H1 (cell line): ENCODE measurements around the gene FHOD1. TPM values are rescaled to one million over a fixed set of nuclear protein-coding genes. Genes with fewer than 3 reads are reported as not detected.

Source experiments
- CTCF ChIA-PET: fragments of 300-600 bp; sonication (Branson Sonifier 250); formaldehyde crosslinking; loops from one replicate; lab custom pipeline; 2021; ENCODE audit not compliant: partially characterized antibody; lab: Charles Lee
- POLR2A ChIA-PET: fragments of 300-600 bp; sonication (Branson Sonifier 250); formaldehyde crosslinking; loops from one replicate; lab custom pipeline; 2021; ENCODE audit warnings: inconsistent platforms; ENCODE audit not compliant: partially characterized antibody; lab: Charles Lee
- DNase-seq, 2 experiments: peaks; one replicate each; pipeline versions ENCODE4 v3.0.0 to v3.0.0-alpha.2; 2010 to 2022; ENCODE audit warnings: low spot score in 2 of 2, low read depth in 1 of 2, mixed read lengths in 1 of 2
- FAIRE-seq: peaks from 2 replicates; lab custom pipeline; 2011; peaks lifted over from hg19 to GRCh38; lab: Jason Lieb, UNC
- H2AFZ ChIP-seq: 2 replicates; pipeline ENCODE4 v1.8.1; 2012; ENCODE audit warnings: low read length, inconsistent platforms
- H2AK5ac ChIP-seq: 2 replicates; pipeline ENCODE4 v1.6.1; 2013; ENCODE audit warnings: low read depth, low read length
- H2BK120ac ChIP-seq: replicated peaks from 2 replicates; pipeline ENCODE3; 2013; ENCODE audit warnings: low read depth, low read length, inconsistent platforms
- H2BK12ac ChIP-seq: 2 replicates; pipeline ENCODE4 v1.6.1; 2013; ENCODE audit warnings: low read depth, low read length
- H2BK15ac ChIP-seq: 2 replicates; pipeline ENCODE4 v1.6.1; 2013; ENCODE audit warnings: low read length
- H2BK20ac ChIP-seq: 2 replicates; pipeline ENCODE4 v1.6.1; 2013; ENCODE audit warnings: low read length
- H2BK5ac ChIP-seq: 2 replicates; pipeline ENCODE4 v1.6.1; 2013; ENCODE audit warnings: low read depth, low read length
- H3K14ac ChIP-seq: 2 replicates; pipeline ENCODE4 v1.6.1; 2013; ENCODE audit warnings: inconsistent platforms; ENCODE audit not compliant: insufficient read length
- H3K18ac ChIP-seq: 2 replicates; pipeline ENCODE4 v1.6.1; 2013; ENCODE audit warnings: low read length; ENCODE audit errors: extremely low read depth
- H3K23ac ChIP-seq: 2 replicates; pipeline ENCODE4 v1.6.1; 2013; ENCODE audit warnings: inconsistent platforms; ENCODE audit not compliant: insufficient read length
- H3K23me2 ChIP-seq: 2 replicates; pipeline ENCODE4 v1.6.1; 2013; ENCODE audit warnings: low read depth, low read length
- H3K27ac ChIP-seq: 2 replicates; pipeline ENCODE4 v1.6.1; 2011; ENCODE audit warnings: low read depth, low read length, inconsistent platforms
- H3K27me3 ChIP-seq, 4 experiments: replicated peaks in 1 of 4; 1 replicate in 1 of 4; 2 replicates in 3 of 4; pipeline versions ENCODE4 v1.6.1 to v1.8.1; 2011 to 2013; ENCODE audit warnings: low read length in 3 of 4, mild to moderate bottlenecking in 3 of 4, inconsistent platforms in 2 of 4, mixed read lengths in 2 of 4, moderate library complexity in 1 of 4; ENCODE audit not compliant: control insufficient read depth in 3 of 4, insufficient read depth in 3 of 4; ENCODE audit errors: extremely low read depth in 1 of 4
- H3K36me3 ChIP-seq, 4 experiments: 2 replicates each; pipeline versions ENCODE4 v1.6.1 to v1.8.1; 2011 to 2013; ENCODE audit warnings: mild to moderate bottlenecking in 4 of 4, low read length in 3 of 4, moderate library complexity in 2 of 4, control low read depth in 1 of 4, inconsistent platforms in 1 of 4; ENCODE audit not compliant: insufficient read depth in 4 of 4, control insufficient read depth in 2 of 4
- H3K4ac ChIP-seq: replicated peaks from 2 replicates; pipeline ENCODE3; 2013; ENCODE audit warnings: low read length, low read depth, mixed read lengths, inconsistent platforms; ENCODE audit not compliant: insufficient read length
- H3K4me1 ChIP-seq, 4 experiments: replicated peaks in 1 of 4; 1 replicate in 1 of 4; 2 replicates in 3 of 4; pipeline versions ENCODE4 v1.6.1 to v1.8.1; 2011 to 2013; ENCODE audit warnings: low read length in 3 of 4, inconsistent platforms in 2 of 4, mixed read lengths in 1 of 4; ENCODE audit not compliant: insufficient read depth in 4 of 4, control insufficient read depth in 3 of 4
- H3K4me2 ChIP-seq, 2 experiments: 2 replicates each; pipeline versions ENCODE4 v1.6.1 to v1.8.1; 2011 to 2013; ENCODE audit warnings: low read depth in 2 of 2, low read length in 2 of 2, control low read depth in 1 of 2, inconsistent platforms in 1 of 2, mild to moderate bottlenecking in 1 of 2; ENCODE audit not compliant: insufficient read depth in 1 of 2
- H3K4me3 ChIP-seq, 4 experiments: fragments of 200-600, 300-600 bp in 1 of 4; sonication (generic), shearing (Covaris generic), sonication (Bioruptor Twin) in 1 of 4; 2 replicates each; pipeline versions ENCODE4 v1.5.1 to v1.8.1; 2011 to 2016; ENCODE audit warnings: low read length in 4 of 4, low read depth in 3 of 4, control low read depth in 2 of 4, inconsistent platforms in 2 of 4, mild to moderate bottlenecking in 2 of 4, mixed read lengths in 1 of 4, moderate library complexity in 1 of 4; ENCODE audit not compliant: insufficient read depth in 2 of 4; ENCODE audit errors: extremely low read depth in 1 of 4
- H3K56ac ChIP-seq: replicated peaks from 2 replicates; pipeline ENCODE3; 2013; ENCODE audit warnings: low read depth, mild to moderate bottlenecking, mixed read lengths, low read length, inconsistent platforms; ENCODE audit not compliant: insufficient read length
- H3K79me1 ChIP-seq: 2 replicates; pipeline ENCODE4 v1.6.1; 2013; ENCODE audit warnings: low read depth, low read length, control low read depth
- H3K79me2 ChIP-seq, 2 experiments: 2 replicates each; pipeline versions ENCODE4 v1.6.1 to v1.8.1; 2012 to 2013; ENCODE audit warnings: low read length in 2 of 2, mild to moderate bottlenecking in 2 of 2, inconsistent platforms in 1 of 2; ENCODE audit not compliant: insufficient read depth in 2 of 2, control insufficient read depth in 1 of 2
- H3K9ac ChIP-seq, 4 experiments: replicated peaks in 1 of 4; 1 replicate in 1 of 4; 2 replicates in 3 of 4; pipeline versions ENCODE4 v1.6.1 to v1.8.1; 2011 to 2013; ENCODE audit warnings: low read depth in 3 of 4, low read length in 3 of 4, control low read depth in 2 of 4, mild to moderate bottlenecking in 2 of 4, moderate library complexity in 2 of 4, inconsistent platforms in 1 of 4; ENCODE audit errors: extremely low read depth in 1 of 4
- H3K9me3 ChIP-seq, 2 experiments: 2 replicates each; pipeline versions ENCODE4 v1.6.1 to v1.8.1; 2012 to 2013; ENCODE audit warnings: mild to moderate bottlenecking in 2 of 2, moderate library complexity in 2 of 2, control low read depth in 1 of 2, inconsistent platforms in 1 of 2, low read depth in 1 of 2, low read length in 1 of 2, mixed read lengths in 1 of 2; ENCODE audit not compliant: insufficient read depth in 2 of 2
- H4K20me1 ChIP-seq, 2 experiments: replicated peaks in 1 of 2; 2 replicates each; pipeline versions ENCODE3 to v1.8.1; 2011 to 2013; ENCODE audit warnings: inconsistent platforms in 2 of 2, low read length in 2 of 2, mild to moderate bottlenecking in 1 of 2; ENCODE audit not compliant: insufficient read depth in 2 of 2, control insufficient read depth in 1 of 2
- H4K5ac ChIP-seq: 2 replicates; pipeline ENCODE4 v1.6.1; 2013; ENCODE audit warnings: low read length, low read depth, mixed read lengths, inconsistent platforms; ENCODE audit not compliant: insufficient read length
- H4K8ac ChIP-seq: 2 replicates; pipeline ENCODE4 v1.8.0; 2013; ENCODE audit warnings: mild to moderate bottlenecking, moderate library complexity, low read length, inconsistent platforms; ENCODE audit not compliant: insufficient read depth; ENCODE audit errors: extremely low read depth
- H4K91ac ChIP-seq: replicated peaks from 2 replicates; pipeline ENCODE3; 2013; ENCODE audit warnings: low read length, mixed read lengths, inconsistent platforms; ENCODE audit not compliant: insufficient read length
- PHF8 ChIP-seq: fragments of 200-600 bp; sonication (generic); conservative IDR thresholded peaks from 2 replicates; pipeline ENCODE4 v1.7.1; 2012; ENCODE audit warnings: low read depth, mild to moderate bottlenecking, inconsistent platforms, low read length, moderate library complexity
- WGBS, 2 experiments: shearing (Covaris generic) in 1 of 2; methylation state at CpG; one replicate each; pipeline versions ENCODE4 v1.1.6 to v1.1.7; 2013 to 2015; ENCODE audit warnings: low lambda C conversion rate in 2 of 2, mixed read lengths in 2 of 2, inconsistent platforms in 1 of 2, low coverage in 1 of 2, missing lambda C conversion rate in 1 of 2; ENCODE audit not compliant: insufficient replicate concordance in 2 of 2, insufficient coverage in 1 of 2, insufficient read length in 1 of 2; ENCODE audit errors: extremely low coverage in 1 of 2, missing lambda C conversion rate in 1 of 2; 5-methylcytosine and 5-hydroxymethylcytosine counted together
- polyA plus RNA-seq, 7 experiments: library from polyadenylated mRNA; depleted of rRNA in 3 of 7; stranded (reverse) in 5 of 7; unstranded in 2 of 7; fragments of >200 nt in 5 of 7; fragments of 200-250 nt in 2 of 7; gene quantifications; 1 replicate in 5 of 7; 2 replicates in 1 of 7; 4 replicates in 1 of 7; pipeline versions ENCODE4 v1.2.1 to v1.2.3, GENCODE V29; 2011 to 2013; ENCODE audit warnings: missing spikeins in 2 of 7, mixed read lengths in 2 of 7
- total RNA-seq: library from RNA; stranded (reverse); fragmentation: NEBNext Ultra II Directional; extraction: Animal tissue kit (Norgen Biotek cat#: 25700); gene quantifications from 2 replicates; pipeline ENCODE4 v1.2.1, GENCODE V29; 2021

FHOD1 gene
- total and polyA plus RNA-seq, 2 of the 8 experiments (the other 6 are each of a cell fraction or from before 2014, with no cell fraction given) = 31.3 to 60.7 TPM

- Histone ChIP-seq H2BK20ac (no peak overlapping the region), H3K56ac (no peak overlapping the region), H2AFZ (no peak overlapping the region), H3K27ac (no peak overlapping the region), H3K9me3 (no peaks in the 10 kb centered on the region), H3K4ac (no peak overlapping the region), H2BK120ac (no peak overlapping the region), H3K4me1 (peaks cover 0 to 17% (median 10%) of the 10 kb centered on the region in 4 experiments; a peak in 5 of 7 replicates), H3K23ac (no peak overlapping the region), H3K14ac (no peak overlapping the region), H2BK12ac (no peak overlapping the region), H2BK15ac (no peak overlapping the region), H3K79me1 (0 out of 2 replicates have a peak, but pooled peaks cover 7% of the 10 kb centered on the region), H4K20me1 (peaks cover 2 to 25% of the 10 kb centered on the region in 2 experiments), H3K79me2 (peaks cover 4 to 10% of the 10 kb centered on the region in 2 experiments; a peak in 3 of 4 replicates), H3K23me2 (peaks cover 9% of the 10 kb centered on the region; the same call in 1 of the 2 replicates), H3K9ac (no peak overlapping the region; a peak in 1 of 7 replicates), H4K5ac (no peak overlapping the region), H4K8ac (no peak overlapping the region), H3K36me3 (peaks cover 18 to 44% (median 34%) of the 10 kb centered on the region in 4 experiments), H3K18ac (no peak overlapping the region), H3K27me3 (no peaks in the 10 kb centered on the region), H4K91ac (no peak overlapping the region), H2AK5ac (no peak overlapping the region), H2BK5ac (no peak overlapping the region), H3K4me3 (no peak overlapping the region), H3K4me2 (no peak overlapping the region; a peak in 1 of 4 replicates)
- ChIA-PET CTCF (interaction anchor here (0.6 to 8.7 kb wide), 29 partner anchors 11 to 241 kb away, joined by 3 to 111 read pairs (median 5); partner anchors contain the start of genes EXOC3L1, MATCAP1, NOL3 and TMEM208), POLR2A (interaction anchor here (0.7 to 2.2 kb wide), 15 partner anchors 8 to 254 kb away, joined by 3 to 12 read pairs (median 4); partner anchors contain the start of genes EXOC3L1, FHOD1, MATCAP1 and NOL3)
- 81% methylated on average over 6 of the region's 6 CpGs; no CpG with 5 or more reads in 1 of the 2 experiments for WGBS, 2 experiments
- DNase-seq (no peak), FAIRE-seq (no peak)
- TF ChIP-seq PHF8 = no peak
These were observed 49.6 kb downstream of the FHOD1 start for GRCh38 chr16:67197704-67198103.
